Measurements from ENCODE around the gene FER1L5.

The FER1L5 gene

DNA sequence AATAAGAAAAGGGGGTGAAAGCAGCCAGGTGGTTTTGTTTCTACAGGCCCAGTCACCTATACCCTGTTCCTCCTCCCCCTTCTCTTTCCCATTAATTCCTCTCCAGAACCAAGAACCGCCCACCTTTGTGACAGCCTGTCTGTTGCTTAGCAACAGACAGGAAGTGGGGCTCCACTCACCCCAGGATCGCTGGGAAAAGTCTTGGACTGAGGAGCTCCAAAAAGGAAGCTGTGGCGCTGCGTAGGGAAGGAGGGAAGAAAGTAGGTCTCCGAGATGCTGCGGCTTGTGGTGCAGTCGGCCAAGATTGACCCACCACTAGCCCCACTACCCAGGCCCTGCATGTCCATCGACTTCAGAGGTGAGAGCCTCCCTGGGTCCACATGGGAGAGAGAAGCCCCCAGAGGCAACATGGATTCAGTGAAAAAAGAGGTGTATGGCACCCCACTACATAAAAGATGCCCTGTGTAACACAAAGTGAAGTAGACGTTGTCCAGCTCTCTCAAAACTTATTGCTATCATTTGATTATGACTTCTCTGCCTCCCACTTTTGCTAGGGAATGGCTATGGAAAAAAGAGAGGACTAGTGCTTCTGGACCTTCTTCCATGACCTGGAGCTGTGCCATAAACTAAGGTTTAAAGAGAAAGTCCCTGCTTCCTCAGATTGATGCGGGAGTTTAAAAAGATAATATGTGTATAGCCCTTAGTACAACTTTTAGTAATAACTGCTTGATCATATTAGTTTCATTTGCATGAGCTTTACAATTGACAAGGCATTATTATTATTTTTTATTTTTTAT is at the start of gene FER1L5:
Gene FER1L5, plus strand, starts transcription at position 201 of the 797 bp plus-strand sequence. Its CDS starts 73 bp downstream, at position 274.
- DNase-seq (ENCODE audit: low read depth): no peak

DNA sequence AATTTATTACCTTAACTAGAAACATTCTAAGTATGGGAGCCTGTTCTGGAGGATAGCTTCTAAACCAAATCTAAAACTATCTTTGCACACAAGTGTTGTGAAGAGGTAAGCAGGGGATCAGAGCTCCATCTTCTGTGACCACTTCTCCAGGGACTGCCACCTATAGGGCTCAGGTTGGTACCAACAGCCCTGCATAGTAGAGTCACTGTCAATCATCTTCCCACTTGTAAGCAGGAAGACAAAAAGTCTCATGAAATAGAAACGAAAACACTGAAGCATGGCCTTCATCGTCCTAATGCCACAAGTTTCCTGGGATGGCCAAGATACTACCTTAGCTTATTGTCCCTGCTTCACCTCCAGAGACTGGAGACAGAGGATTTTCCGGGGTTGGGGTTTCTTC is 48.3 kb upstream of the FER1L5 start:
- no peak for DNase-seq (ENCODE audit: low read depth)

DNA sequence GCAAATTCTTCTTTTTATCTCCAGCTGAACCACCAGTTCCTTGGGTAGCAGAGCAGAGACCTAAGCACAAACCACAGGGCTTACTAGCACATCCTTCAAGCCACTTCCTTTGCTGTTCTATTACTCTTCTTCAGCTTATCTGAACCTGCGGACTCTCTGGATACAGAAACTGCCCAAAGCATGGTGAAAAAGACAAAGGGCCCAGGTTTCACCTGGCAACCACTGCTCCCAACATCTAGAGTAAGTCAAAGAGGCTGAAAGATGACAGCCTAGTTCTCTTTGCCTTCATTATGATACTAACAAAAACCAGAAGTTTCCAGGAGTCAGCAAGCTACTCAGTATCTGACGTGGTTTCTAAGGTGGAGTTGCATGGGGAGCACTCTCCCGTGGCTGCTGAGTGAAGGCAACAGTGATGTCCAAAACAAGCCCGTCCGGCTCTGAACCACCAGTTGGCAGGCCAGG is 47.8 kb upstream of the FER1L5 start:
- DNase-seq (ENCODE audit: low read depth): no peak

DNA sequence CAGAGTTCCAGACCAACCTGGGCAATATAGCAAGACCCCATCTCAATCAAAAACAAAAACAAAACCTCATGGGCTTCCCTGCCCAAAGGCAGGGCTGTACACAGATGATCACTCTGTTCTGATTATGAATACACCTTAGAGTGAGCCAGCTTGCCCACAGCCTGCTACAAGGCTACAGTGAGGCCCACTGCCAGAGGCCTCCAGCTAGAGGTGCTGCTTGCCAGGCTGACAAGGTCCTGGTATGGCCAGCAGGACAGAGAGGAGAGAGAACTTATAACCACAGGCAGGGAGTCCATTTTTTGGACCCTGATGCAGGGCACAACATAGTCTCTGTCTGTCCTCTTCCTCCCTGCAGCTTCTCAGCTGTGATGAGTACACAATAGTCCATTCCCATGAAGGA is 46.0 kb upstream of the FER1L5 start:
- DNase-seq (ENCODE audit: low read depth): no peak

DNA sequence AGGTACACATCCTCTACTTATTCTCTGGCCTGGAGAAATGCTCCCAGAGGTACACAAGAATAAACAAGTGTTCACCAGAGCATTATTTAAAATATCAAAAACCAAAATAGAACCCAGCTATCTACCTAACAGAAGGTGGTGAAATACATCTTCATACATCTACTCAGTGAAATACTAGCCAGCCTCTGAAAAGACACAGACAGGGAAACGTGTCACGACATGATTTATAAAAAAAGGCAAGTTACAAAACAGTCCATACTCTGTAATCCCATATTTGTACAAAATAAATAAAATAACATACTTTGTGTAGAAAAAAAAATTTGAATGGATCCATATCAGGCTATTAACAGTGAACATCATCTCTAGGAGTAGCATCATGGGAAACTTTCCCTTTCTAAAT is 42.6 kb upstream of the FER1L5 start:
- no peak for DNase-seq (ENCODE audit: low read depth)

DNA sequence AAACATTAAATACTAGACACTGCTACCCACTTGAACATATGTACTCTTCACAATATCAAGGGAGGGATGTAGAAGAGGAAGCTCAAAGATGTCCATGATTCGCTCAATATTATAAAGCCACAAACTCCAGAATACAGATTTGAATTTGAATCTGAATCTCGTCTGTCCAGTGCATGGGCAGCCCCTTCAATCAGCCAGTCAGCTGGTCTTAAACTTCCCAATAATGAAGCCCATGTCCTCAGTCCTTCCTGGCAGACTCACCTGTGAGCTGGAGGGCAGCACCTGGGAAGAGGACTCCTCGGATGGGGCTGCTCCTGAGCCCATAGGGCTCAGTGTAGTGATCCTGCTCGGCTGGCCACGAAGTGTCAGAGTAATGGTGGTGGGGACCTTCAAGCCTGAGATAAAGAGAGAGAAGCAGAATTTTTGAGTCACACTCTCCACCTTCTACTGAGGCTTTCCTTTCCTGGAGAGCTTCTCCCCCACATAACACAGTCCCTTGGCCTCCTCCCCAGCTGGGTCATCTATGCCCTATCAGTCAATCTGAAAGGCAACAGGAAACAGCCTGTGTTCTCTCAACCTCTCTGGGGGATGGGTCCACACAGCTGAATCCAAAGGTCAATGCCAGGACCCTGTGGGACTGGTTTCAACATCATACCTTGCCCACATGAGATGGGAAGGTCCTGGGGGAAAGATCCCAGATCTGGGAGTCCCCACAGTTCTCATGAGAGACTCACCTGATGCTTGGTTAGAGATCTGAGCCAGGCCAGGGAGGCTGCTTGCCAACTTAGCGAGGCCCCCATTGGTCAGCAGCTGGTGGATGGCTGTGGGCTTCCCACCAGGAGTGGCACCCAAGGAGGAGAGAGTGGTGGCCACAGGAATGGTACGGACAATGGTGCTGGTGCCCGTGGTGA is 40.9 kb upstream of the FER1L5 start:
- DNase-seq (ENCODE audit: low read depth): no peak

DNA sequence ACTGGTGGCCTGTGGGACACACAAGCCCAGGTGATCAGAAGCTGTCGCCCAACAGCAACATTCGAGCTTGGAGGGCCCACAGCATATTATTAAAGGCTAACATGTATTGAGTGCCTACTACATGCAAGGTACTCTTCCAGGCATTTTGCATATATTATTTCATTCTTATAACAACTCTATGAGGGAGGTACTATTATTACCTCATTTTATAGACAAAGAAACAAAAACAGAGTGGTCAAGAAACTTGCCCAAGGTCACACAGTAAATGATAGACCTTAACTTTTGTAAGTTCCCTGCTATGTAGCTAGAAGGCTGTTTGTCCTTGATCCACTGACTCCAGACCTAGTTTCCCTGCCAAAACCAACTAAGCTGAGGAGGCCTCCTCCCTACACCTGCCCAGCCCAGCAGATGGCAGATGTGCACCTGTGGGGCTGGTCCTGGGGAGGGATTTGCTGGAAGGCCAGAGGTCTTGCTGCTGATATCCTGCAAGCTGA is 40.2 kb upstream of the FER1L5 start:
- no peak for DNase-seq (ENCODE audit: low read depth)

DNA sequence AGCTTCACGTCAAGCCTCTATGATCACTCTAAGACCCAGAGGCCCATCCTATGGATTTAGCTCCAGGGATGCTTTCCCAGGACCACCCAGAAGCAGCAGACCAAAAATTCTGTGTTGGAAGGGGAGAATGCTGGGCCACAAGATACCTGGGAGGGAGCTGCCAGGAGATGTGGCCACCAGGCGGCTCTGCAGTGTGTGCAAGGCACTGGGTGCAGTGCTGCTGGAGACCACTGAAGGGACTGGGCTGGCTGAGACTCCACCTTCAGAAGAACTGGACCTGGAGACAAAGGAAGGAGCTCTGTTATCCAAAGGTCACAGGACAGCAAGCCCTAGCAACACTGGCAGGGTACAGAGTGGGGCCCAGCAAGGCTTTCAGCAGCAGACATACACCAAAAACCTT is 38.5 kb upstream of the FER1L5 start:
- no peak for DNase-seq (ENCODE audit: low read depth)

DNA sequence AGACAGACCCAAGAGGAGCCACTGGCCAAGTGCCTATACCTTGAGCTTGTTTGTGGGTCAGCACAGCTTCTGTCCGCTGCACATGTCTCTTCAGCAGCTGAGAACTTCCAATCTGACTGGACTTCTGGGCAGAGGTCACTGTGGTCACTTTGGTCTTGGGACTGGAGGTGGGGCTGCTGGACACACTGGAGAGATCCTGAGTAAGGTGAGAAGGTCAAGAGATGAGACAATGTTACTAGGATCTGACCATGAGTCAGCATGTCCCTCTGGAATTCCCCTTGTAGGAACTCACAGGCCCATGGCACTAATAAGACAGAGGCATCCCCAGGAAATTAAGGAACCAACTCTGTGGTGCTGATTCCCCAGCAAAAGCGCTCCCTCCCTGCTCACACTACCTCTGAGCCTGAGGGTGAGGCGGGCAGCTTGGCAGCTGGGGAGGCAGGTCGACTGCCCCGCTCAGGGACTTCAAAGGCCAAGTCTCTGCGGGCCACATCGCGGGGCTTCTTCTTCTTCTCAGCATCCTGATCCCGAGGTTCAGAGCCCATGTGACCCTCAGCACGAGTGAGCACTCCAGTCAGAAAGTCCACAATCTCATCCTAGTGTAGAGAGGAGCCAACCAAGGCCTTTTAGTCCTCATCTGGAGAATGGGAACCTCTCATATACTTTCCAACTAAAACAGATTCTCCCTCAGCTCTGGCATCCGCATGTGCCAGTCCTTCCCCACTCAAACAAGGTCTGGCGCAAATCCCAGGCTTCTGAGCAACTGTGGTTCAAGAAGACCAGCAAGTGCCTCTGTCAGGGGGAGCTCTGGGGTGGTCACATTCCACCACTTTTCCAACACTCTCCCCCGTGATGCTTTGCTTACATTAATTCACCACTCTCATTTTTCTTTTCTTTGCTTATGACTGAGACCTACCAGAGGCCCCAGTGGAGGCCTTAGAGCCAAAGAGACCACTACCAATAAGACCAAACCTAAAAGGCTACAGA is 33.8 kb upstream of the FER1L5 start:
- peak; percentile 29 for DNase-seq (ENCODE audit: low read depth)

DNA sequence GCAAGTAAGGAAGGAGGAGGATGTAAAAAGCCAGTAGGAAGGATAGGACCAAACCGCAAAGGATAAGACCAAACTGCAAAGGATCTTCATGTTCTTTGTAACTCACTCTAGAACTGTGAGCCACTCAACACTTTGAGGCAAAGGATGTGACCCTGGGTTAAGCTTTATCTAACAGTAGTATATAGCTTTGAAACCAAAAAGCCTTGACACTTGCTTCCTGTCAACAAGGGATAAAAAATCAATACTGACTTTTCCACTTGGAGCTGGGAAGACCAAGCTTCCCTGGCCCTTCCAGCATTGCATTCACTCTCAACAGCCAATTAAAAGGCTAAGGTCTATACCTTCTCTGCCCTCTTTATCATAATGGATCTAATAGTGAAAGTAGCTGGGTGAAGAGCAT is 26.4 kb upstream of the FER1L5 start:
- no peak for DNase-seq (ENCODE audit: low read depth)

DNA sequence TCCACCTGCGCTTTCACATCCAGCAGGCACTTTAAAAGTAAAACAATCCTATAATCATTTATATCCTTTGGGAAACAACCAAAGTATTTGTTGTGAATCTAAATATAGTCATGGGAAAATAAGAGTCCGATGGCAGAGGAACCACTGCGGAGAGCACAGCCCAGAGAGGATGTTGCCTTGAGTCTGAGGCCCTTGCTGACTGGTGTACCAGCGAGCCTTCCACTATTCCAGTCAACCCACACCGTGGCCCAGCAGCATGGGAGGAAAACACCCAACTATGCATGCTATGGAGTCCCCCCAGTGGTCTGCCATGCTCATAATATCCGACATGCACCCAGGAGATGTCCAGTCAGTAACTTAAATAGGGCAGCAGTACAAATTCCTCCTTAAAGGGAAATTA is 26.0 kb upstream of the FER1L5 start:
- no peak for DNase-seq (ENCODE audit: low read depth)

DNA sequence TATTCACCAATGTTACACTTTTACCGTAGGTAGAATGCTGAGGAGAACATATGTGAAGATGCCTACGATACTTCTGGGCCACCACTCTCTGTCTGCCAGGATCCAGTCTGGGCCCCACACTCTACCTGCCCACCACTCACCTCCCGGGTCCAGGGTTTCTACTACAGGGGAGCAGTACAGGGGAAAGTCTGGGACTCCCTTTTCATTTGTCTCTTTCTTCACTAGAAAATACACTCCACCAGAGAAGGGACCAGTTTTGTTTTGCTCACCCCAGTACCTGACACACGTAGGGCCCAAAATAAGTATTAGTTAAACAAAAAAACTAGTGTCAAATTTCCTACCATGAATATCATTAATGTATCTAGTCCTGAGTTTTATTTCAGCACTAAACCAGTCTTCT is 25.6 kb upstream of the FER1L5 start:
- no peak for DNase-seq (ENCODE audit: low read depth)

DNA sequence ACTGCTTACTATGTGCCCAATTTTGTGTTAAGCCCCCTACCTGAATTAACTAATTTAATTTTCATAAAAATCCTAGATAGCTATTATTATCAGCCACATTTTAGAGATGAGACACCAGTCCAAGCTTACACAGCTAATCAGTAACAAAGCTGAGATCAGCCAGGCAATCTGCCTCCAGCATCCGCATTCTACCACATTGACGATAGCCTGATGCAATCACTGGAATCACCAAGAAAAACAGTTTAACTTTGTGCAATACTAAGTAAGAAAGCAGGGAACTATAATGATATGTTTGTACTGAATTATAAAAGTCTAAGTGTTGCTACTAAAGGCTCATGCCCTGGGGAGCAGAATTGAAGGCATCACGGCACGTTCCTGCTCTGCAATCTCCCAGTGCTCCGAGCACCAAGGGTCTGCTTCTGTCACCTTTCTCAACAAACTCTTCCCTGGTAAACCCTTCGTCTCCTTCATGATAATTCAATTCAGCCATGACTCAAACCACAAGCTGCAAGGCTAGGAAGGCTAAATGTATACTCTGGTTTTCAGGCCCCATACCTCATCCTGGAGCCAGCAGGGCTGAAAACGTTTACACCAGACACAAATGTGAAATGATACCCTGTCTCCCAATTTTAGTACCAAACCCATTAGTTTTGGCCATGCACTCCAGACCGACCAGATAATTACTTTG is 23.8 kb upstream of the FER1L5 start:
- DNase-seq (ENCODE audit: low read depth): no peak

DNA sequence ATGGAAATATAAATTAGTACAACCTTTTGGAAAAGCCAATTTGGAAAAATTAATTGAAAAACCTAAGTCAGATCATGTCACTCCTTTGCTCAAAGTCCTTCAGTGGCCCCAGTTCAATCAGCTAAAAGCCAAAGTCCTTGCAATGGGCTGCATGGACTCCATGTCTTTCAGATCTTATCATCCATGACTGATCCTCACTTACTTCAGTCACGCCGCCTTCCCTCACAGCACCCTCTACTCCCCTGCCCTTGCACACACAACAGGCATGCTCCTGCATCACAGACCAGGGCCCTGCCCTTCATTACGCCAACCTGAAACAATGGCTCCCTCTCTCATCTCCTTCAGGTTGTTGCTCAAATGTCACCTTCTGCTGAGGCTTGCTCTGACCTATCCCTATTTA is 20.0 kb upstream of the FER1L5 start:
- no peak for DNase-seq (ENCODE audit: low read depth)

DNA sequence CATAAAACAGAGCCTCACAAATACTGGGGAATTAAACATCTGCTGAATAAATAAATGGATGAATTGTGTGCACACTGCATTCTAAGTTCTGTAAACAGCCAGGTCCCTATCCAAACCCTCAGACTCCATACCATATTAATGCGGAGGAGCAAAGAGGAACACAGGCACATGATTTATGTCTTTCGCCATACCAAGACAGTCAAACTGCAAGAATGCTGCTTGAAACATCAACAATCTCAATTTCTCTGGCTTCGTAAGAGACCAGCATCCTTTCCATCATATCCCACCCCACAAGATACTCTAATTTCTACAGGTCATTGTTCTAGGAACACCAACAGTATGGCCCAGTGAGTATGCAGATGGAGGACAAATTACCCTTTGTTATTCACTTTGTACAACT is 19.4 kb upstream of the FER1L5 start:
- no peak for DNase-seq (ENCODE audit: low read depth)

DNA sequence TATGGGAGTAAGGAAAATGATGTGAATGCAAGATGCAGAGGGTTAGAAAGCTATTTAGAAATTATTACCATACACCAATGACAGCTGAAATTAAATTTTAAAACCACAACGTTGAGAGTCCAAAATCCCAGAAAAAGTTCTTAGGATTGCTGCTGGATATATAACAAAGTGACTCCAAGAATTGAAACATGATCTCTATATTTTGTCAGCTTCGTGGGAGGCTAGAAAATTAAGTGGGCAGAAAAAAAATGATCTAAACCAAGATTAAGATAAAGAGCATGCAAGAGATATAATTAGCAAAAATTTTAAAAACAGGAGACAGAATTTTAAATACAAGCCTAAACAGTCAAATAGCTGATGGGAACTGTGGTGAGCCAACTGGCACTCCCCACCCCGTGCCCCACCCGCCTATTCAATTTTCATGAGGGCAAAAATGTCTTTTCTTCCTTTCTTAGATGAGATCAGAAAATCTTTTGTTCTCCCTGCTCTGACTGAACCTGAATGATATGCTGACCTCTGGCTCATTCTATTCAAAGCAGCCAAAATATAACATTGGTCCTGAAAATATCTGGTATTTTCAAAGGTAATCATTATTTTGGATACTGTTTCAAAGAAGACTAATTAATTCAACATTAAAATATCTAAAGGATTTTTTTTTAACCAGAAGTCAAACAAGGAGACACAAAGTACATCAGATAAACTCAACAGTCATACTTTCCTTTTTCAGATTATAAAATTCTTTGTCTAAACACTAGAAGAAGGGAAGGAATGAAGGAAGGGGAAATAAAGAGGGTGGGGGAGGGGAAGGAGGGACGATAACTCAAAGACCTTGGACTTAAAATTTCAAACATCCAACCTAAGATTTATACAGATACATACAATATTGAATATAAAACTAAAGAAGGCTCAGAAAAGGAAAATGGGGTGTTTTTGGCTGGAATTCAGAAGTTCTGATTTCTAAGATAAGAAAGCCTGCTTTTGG is 16.7 kb upstream of the FER1L5 start:
- no peak for DNase-seq (ENCODE audit: low read depth)

DNA sequence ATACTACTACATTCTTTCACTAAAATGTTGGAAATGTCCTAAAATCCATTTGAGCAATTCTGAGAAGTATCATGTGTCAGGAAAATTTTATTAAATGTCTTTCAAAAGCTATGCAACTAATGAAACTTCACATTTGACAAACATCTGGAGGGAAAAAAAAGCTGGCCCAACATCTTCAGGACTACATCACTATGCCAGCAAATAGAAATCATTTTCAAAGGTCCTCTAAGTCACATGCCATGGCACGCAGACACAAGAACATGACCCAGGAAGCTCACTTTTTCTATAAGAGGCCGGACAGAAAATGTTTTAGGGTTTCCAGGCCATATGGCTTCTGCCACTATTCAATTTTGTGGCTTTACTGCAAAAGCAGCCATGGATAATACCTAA is 16.0 kb upstream of the FER1L5 start:
- no peak for DNase-seq (ENCODE audit: low read depth)

DNA sequence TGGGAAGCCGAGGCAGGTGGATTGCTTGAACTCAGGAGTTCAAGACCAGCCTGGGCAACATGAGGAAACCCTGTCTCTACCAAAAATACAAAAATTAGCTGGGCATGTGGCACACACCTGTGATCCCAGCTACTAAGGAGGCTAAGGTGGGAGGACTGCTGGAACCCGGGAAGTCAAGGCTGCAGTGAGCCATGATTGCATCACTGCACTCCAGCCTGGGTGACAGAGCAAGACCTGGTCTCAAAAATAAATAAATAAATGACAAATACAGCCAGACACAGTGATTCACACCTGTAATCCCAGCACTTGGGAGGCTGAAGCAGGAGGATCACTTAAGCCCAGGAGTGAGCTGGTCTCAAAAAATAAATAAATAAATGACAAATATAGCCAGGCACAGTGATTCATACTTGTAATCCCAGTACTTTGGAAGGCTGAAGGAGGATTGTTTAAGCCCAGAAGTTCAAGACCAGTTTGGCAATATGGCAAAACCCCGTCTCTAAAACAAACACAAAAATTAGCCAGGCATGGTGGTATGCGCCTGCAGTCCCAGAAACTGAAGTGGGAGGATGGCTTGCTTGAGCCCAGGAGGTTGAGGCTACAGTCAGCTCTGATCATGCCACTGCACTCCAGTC is 10.6 kb upstream of the FER1L5 start:
- DNase-seq (ENCODE audit: low read depth): peak; percentile 31

DNA sequence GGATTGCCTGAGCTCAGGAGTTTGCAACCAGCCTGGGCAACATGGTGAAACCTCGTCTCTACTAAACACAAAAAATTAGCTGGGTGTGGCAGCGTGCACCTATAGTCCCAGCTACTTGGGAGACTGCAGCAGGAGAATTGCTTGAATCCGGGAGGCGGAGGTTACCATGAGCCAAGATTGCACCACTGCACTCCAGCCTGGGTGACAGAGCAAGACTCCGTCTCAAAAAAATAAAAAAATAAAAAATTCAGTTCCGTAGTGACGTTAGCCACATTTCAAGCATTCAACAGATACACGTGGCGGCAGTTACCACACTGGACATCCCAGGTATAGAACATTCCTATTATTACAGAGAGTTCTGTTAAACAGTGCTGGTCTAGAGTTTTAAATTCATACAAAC is 8.9 kb upstream of the FER1L5 start:
- DNase-seq (ENCODE audit: low read depth): no peak

Data from GM04503 (cell line).